Testis (tissue), 3 donors: ENCODE results near the gene IFT27. TPM values are rescaled to one million over a fixed set of nuclear protein-coding genes. Genes with fewer than 3 reads are reported as not detected.
"Not testable (repeated sequence)": the region's sequence is repeated elsewhere in the genome, so short reads cannot be mapped to it uniquely, and the experiment has no call there.

Experiments
- DNase-seq: peaks from one replicate; pipeline ENCODE4 v3.0.0-alpha.2; 2019
- H3K27ac ChIP-seq, 2 donors: fragments of 200-600 bp; sonication (generic); one replicate each; pipeline ENCODE4 v1.5.1; 2019
- H3K27me3 ChIP-seq: fragments of 200-600 bp; sonication (generic); one replicate; pipeline ENCODE4 v1.5.1; 2019
- H3K36me3 ChIP-seq: fragments of 200-600 bp; sonication (generic); one replicate; pipeline ENCODE4 v1.5.1; 2017; ENCODE audit warnings: low read depth; ENCODE audit errors: missing control alignments
- H3K4me1 ChIP-seq: fragments of 200-600 bp; sonication (generic); one replicate; pipeline ENCODE4 v1.5.1; 2019
- H3K4me3 ChIP-seq, 2 donors: fragments of 200-600 bp; sonication (generic); one replicate each; pipeline ENCODE4 v1.5.1; 2017 to 2019
- H3K9me3 ChIP-seq: fragments of 200-600 bp; sonication (generic); one replicate; pipeline ENCODE4 v1.5.1; 2017
- CTCF ChIP-seq, 3 experiments: fragments of 450-650 bp in 2 of 3; fragments of 200-600 bp in 1 of 3; sonication (generic) in 1 of 3; IDR thresholded peaks; one replicate each; pipeline ENCODE4 v1.5.1; 2016 to 2019; ENCODE audit warnings: antibody characterized with exemption in 3 of 3, mild to moderate bottlenecking in 2 of 3, moderate library complexity in 1 of 3
- POLR2A ChIP-seq: fragments of 450-650 bp; IDR thresholded peaks from one replicate; pipeline ENCODE4 v1.6.1; 2017; ENCODE audit warnings: antibody characterized with exemption, mild to moderate bottlenecking, moderate library complexity
- WGBS, 2 donors: methylation state at CpG; one replicate each; pipeline ENCODE4 v1.1.5; 2018; 5-methylcytosine and 5-hydroxymethylcytosine counted together
- intact Hi-C: fragments of 100-400 bp; cut with DNase I; formaldehyde crosslinking; loops from one replicate; pipeline ENCODE4 v1.15.1; 2023; ENCODE audit warnings: low total_unique reads
- polyA plus RNA-seq: library from polyadenylated mRNA; stranded (reverse); fragments of 350-450 nt; fragmentation: Illumina TruSeq; extraction: RNeasy Lipid Tissue Mini Kit (QIAGEN cat#74804); gene quantifications from one replicate; pipeline ENCODE4 v1.2.3, GENCODE V29; 2014; ENCODE audit warnings: low read depth, low replicate concordance; ENCODE audit not compliant: insufficient read depth
- total RNA-seq, 2 donors: library from RNA; depleted of rRNA; stranded (reverse); fragments of >200 nt; gene quantifications; one replicate each; pipeline ENCODE4 v1.2.3, GENCODE V29; 2016

IFT27 gene
- total and polyA plus RNA-seq, 3 donors from 2014 or later = 28.2 to 56.3 (median 32.4) TPM

GRCh38 chr22:36757668-36758211 lies 18.2 kb downstream of the IFT27 start:
- Histone ChIP-seq H3K27ac (no peak overlapping the region), H3K4me3 (no peak overlapping the region), H3K36me3 (no peaks in the 10 kb centered on the region), H3K27me3 (no peaks in the 10 kb centered on the region), H3K4me1 (peaks cover 4% of the 10 kb centered on the region), H3K9me3 (no peaks in the 10 kb centered on the region)
- 77 to 86% methylated on average over 9 to 19 of the region's 19 CpGs for WGBS, 2 donors
- peak; percentile 83 for DNase-seq
- intact Hi-C loops = no loop called here
- peak; percentile 13 to 62 (median 57) for TF ChIP-seq CTCF (IDR thresholded peaks at IDR 0.05)
- TF ChIP-seq POLR2A = no peak

GRCh38 chr22:36756746-36757655 lies 18.9 kb downstream of the IFT27 start:
- 48 to 54% methylated on average over 20 to 27 of the region's 28 CpGs for WGBS, 2 donors
- intact Hi-C loops = no loop called here

DNA sequence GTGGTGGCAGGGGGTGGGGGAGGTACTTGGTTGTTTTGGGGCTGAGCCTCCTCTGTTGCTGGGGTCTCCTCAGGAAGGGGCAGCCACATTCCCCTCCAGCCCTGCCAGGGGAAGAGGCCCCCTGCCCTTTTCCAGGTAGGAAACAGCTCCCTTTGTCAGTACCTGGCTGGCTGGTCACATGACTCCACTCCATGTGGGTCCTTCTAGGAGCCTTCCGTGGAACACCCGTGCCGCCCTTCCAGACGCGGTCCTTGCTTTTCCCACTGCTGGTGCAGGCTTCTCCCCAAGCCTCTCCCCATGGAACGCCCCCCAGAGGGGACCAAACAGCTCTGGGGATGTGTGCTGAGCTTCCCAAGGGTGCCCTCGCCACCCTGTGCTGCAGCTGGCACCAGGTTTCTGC lies 19.9 kb downstream of the IFT27 start:
- intact Hi-C loops = no loop called here

More at GRCh38 chr22:36756746-36757655, 18.9 kb downstream of the IFT27 start:
- H3K27me3 ChIP-seq = no peaks in the 10 kb centered on the region
- no peak overlapping the region for H3K27ac ChIP-seq
- DNase-seq = no peak
- no peaks in the 10 kb centered on the region for H3K9me3 ChIP-seq
- no peaks in the 10 kb centered on the region for H3K36me3 ChIP-seq
- peaks cover 4% of the 10 kb centered on the region for H3K4me1 ChIP-seq
- no peak overlapping the region for H3K4me3 ChIP-seq
- TF ChIP-seq POLR2A (no peak), CTCF (IDR thresholded peaks at IDR 0.05) (no peak)

GRCh38 chr22:36755316-36755715 lies 20.6 kb downstream of the IFT27 start:
- Histone ChIP-seq H3K27me3 (no peaks in the 10 kb centered on the region), H3K36me3 (no peaks in the 10 kb centered on the region), H3K4me1 (peaks cover 4% of the 10 kb centered on the region), H3K4me3 (no peak overlapping the region), H3K27ac (no peak overlapping the region), H3K9me3 (no peaks in the 10 kb centered on the region)
- intact Hi-C loops = no loop called here
- 84 to 92% methylated on average over 6 of the region's 6 CpGs for WGBS, 2 donors
- no peak for DNase-seq
- TF ChIP-seq CTCF (IDR thresholded peaks at IDR 0.05) (no peak), POLR2A (no peak)

More for the DNA sequence above, 19.9 kb downstream of the IFT27 start:
- no peaks in the 10 kb centered on the region for H3K27me3 ChIP-seq
- 54 to 64% methylated on average over 7 of the region's 7 CpGs for WGBS, 2 donors
- no peaks in the 10 kb centered on the region for H3K9me3 ChIP-seq
- no peak overlapping the region for H3K4me3 ChIP-seq
- DNase-seq = no peak
- H3K4me1 ChIP-seq = peaks cover 4% of the 10 kb centered on the region
- TF ChIP-seq CTCF (IDR thresholded peaks at IDR 0.05) (no peak), POLR2A (no peak)
- no peak overlapping the region for H3K27ac ChIP-seq
- no peaks in the 10 kb centered on the region for H3K36me3 ChIP-seq

DNA sequence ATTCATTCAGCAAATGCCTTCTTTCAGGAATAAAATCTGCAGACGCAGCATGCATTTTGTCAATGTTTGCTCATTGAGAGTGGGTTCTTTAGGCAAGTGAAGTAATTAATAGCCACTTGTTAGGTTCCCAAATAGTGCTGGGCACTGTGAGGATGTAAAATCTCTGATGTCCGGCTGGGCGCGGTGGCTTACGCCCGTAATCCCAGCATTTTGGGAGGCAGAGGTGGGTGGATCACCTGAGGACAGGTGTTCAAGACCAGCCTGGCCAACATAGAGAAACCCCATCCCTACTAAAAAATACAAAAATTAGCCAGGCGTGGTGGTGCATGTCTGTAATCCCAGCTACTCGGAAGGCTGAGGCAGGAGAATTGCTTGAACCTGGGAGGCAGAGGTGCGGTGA lies 21.0 kb downstream of the IFT27 start:
- H3K4me3 ChIP-seq, H3K27me3 ChIP-seq, intact Hi-C loops, H3K9me3 ChIP-seq, H3K4me1 ChIP-seq, H3K36me3 ChIP-seq, DNase-seq, H3K27ac ChIP-seq: not testable (repeated sequence)
- 90 to 93% methylated on average over 8 to 9 of the region's 9 CpGs for WGBS, 2 donors
